ENCODE results near the gene ZNF568.

Gene ZNF568

GRCh38 chr19:36915992-36916830 lies at the start of gene ZNF568, which contains the start of gene ZNF829:
Gene ZNF568 (plus strand): TSS chr19:36916332. CDS start chr19:36922771, 6,439 bp downstream.
Gene ZNF829 (minus strand): TSS chr19:36916291. CDS start chr19:36915167, 1,124 bp downstream.
- peak; percentile 83 for DNase-seq

GRCh38 chr19:36876993-36877938 lies 38.9 kb upstream of the ZNF568 start:
- no peak for DNase-seq

GRCh38 chr19:36891768-36892357 lies 24.3 kb upstream of the ZNF568 start:
- DNase-seq, result no peak

DNA sequence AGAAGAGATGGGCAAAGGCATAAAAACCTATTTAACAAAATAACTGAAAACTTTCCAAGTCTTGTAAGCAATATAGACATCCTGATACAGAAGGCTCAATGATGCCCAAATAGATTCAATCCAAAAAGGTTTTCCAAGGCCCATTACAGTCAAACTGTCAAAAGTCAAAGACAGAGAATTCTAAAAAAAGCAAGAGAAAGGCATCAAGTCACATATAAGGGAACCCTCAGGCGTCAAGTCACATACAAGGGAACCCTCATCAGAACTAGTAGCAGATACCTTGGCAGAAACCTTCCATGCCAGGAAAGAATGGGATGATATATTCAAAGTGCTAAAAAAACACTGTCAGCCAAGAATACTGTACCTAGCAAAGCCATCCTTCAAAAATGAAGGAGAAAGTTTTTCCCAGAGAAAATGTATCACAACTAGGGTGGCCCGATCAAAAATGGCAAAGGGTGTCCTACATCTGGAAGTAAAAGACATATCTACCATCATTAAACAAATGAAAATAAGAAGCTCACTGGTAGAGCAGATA lies 21.2 kb upstream of the ZNF568 start:
- DNase-seq, result no peak

GRCh38 chr19:36898422-36898821 lies 17.7 kb upstream of the ZNF568 start:
- no peak for DNase-seq

- DNase-seq, result no peak
These were observed 859 bp downstream of the ZNF568 start for GRCh38 chr19:36916991-36917390.

GRCh38 chr19:36918090-36918489 lies 2.0 kb downstream of the ZNF568 start:
- no peak for DNase-seq

DNA sequence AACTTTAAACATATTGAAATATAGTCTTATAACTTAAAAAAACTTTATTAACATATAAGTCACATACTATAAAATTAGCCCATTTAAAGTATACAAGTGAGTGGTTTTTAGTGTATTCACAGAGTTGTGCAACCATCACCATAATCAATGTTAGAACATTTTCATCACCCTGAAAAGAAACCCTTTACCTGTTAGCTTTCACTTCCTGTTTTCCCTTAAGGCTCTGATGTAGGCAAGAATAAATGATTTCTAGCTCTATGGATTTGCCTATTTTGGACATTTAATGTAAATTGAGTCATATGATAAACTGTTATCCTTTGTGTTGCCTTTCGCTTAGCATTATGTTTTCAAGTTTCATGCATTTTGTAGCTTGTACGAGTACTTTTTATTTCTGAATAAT lies 15.6 kb downstream of the ZNF568 start:
- DNase-seq, result no peak

DNA sequence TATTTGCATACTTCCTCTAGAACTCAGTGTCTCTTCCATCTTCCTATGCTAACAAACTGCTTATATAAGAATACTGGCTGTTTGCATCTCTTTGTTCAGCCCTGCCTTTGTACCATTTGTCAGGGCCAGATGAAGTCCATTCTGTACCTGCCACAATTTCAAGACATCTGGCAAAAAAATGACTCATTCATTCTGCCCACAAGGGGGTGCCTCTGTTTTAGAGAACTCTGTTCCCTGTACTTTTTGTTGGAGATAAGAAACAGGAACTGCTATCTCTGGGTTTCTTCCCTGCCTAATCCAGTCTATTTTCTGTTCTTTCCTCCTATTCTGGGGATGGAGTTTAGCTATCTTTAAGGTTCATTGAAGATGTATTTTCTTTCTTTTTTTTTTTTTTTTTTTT lies 23.0 kb downstream of the ZNF568 start:
- no peak for DNase-seq

- no peak for DNase-seq
These were observed 34.4 kb downstream of the ZNF568 start for GRCh38 chr19:36950335-36951119.

GRCh38 chr19:36962346-36962745 lies 46.2 kb downstream of the ZNF568 start:
- DNase-seq, result no peak

DNA sequence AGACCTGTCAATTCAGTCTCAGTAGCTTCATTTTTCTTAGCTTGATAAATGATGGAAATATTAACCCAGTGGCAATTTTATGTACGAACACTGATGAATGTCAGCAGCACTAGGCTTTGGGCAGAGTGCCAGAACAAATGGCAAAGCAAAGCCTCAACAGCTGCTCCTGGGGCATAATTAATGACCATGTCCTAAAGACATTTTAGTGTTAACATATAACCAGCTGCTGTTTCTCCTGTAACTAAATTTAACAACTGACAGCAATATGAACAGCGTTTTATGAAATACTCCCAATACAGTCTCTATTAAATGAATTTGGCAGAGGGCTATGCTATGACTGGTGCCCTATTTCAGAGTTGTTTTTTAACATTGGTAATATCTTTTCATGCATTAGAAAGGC lies 47.1 kb downstream of the ZNF568 start:
- DNase-seq, result no peak

- peak in 1 of 2 donors; percentile 0 for DNase-seq
These were observed 56.4 kb downstream of the ZNF568 start for GRCh38 chr19:36972571-36972970.

GRCh38 chr19:36973021-36973843 lies 57.1 kb downstream of the ZNF568 start:
- DNase-seq, result peak; percentile 61 to 63

DNA sequence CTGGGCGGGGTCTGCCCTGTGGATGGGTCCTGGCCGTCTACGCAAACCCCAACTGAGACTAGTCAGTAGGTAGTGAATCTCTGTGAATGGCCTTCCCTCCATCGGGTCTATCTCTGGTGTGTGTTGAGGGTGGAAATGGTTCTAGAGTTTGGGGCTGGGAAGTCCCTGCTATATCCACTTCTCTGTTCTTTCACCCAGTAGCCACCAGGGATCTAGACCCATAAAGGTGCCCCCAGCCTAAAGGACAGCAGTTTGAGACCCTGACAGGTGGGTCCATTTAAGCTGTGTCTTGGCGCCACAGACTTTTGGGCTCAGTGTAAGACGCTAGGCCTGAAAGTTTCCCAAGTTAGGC lies 57.7 kb downstream of the ZNF568 start:
- DNase-seq, result no peak

DNA sequence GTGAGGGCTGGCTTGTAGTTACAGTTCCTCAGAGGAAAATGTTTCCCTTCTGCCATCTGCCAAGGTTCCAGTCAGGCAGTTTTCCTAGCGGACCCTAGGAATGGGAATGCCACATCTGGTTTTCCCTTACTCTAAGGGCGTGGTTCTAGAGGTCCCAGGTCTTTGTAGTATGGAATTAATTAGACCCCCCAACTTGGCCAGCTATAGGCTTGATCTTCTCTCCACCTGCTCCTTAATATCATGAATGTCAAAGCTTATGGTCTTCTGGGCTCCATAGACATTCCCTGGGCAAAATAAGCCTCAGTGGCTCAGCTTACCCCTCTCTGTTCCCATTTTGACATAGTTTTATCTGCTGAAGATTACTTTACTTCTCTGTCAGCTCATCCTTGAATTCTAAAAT lies 70.0 kb downstream of the ZNF568 start:
- no peak for DNase-seq

- no peak for DNase-seq
These were observed 70.5 kb downstream of the ZNF568 start for GRCh38 chr19:36986601-36987000.

GRCh38 chr19:36987091-36987490 lies 71.0 kb downstream of the ZNF568 start:
- DNase-seq, result no peak

DNA sequence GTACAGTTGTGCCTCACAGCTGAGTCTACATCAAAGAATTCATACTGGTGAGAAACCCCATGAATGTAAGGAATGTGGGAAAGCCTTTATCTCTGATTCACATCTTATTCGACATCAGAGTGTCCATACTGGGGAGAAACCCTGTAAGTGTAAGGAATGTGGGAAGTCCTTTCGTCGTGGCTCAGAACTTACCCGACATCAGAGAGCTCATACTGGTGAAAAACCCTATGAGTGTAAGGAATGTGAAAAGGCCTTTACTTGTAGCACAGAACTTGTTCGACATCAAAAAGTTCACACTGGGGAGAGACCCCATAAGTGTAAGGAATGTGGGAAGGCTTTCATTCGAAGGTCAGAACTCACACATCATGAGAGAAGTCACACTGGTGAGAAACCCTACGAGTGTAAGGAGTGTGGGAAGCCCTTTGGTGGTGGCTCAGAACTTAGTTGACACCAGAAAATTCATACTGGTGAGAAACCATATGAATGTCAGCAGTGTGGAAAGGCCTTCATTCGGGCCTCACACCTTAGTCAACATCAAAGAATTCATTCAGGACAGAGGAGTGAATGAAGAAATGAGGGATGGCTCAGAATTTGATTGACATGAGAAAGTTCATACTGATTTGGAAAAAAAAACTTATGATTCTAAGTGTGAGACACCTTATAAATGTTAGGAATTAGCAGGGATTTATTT lies 81.2 kb downstream of the ZNF568 start:
- no peak for DNase-seq

DNA sequence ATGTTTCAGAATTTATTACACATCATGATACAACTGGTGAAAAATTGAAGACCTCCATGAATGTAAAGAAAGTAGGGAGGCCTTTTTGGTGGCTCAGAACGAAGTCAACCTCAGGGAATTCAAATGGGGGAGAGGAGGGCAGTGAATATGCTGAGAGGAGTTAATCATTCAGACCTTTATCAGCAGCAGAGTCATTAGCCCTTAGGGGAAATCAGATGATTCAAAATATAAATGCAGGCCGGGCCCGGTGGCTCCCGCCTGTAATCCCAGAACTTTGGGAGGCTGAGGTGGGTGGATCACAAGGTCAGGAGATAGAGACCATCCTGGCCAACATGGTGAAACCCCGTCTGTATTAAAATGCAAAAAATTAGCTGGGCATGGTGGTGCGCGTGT lies 81.7 kb downstream of the ZNF568 start:
- no peak for DNase-seq

GRCh38 chr19:36999313-36999712 lies 83.2 kb downstream of the ZNF568 start:
- no peak for DNase-seq
